Hypothalamus (tissue), 51 donors: ENCODE results near the gene KIRREL2.
"Not testable (repeated sequence)": the region's sequence is repeated elsewhere in the genome, so short reads cannot be mapped to it uniquely, and the experiment has no call there.

ENCODE experiments used
- DNase-seq, 51 donors: peaks; one replicate each; lab custom pipeline; 2025; lab: John Stamatoyannopoulos, UW

Gene KIRREL2

GRCh38 chr19:35868823-35869326 is 12.2 kb downstream of the KIRREL2 start:
- DNase-seq = no peak

GRCh38 chr19:35869327-35870123 is 12.8 kb downstream of the KIRREL2 start:
- DNase-seq = peak in 48 of 51 donors; percentile 35 to 88 (median 74)

- peak in 6 of 51 donors; percentile 24 to 68 (median 46) for DNase-seq
These were observed 13.5 kb downstream of the KIRREL2 start for GRCh38 chr19:35870124-35870736.

GRCh38 chr19:35870798-35871197 is 14.1 kb downstream of the KIRREL2 start:
- DNase-seq = no peak

GRCh38 chr19:35871611-35872010 is 14.9 kb downstream of the KIRREL2 start:
- no peak for DNase-seq

- DNase-seq = no peak
These were observed 15.5 kb downstream of the KIRREL2 start for GRCh38 chr19:35872180-35872579.

- no peak for DNase-seq
These were observed 17.8 kb downstream of the KIRREL2 start for GRCh38 chr19:35874392-35874930.

GRCh38 chr19:35879068-35879467 is 22.4 kb downstream of the KIRREL2 start:
- no peak for DNase-seq

GRCh38 chr19:35879770-35880317 is 23.1 kb downstream of the KIRREL2 start:
- peak in 45 of 51 donors; percentile 10 to 86 (median 63) for DNase-seq

GRCh38 chr19:35882114-35882832 is 25.6 kb downstream of the KIRREL2 start:
- DNase-seq = peak in 13 of 51 donors; percentile 5 to 75 (median 13)

- no peak for DNase-seq
These were observed 27.2 kb downstream of the KIRREL2 start for GRCh38 chr19:35883882-35884281.

- no peak for DNase-seq
These were observed 28.6 kb downstream of the KIRREL2 start for GRCh38 chr19:35885225-35885738.

GRCh38 chr19:35885904-35886303 is 29.2 kb downstream of the KIRREL2 start:
- DNase-seq = no peak

- DNase-seq = no peak
These were observed 30.5 kb downstream of the KIRREL2 start for GRCh38 chr19:35887197-35887596.

GRCh38 chr19:35888398-35888797 is 31.7 kb downstream of the KIRREL2 start:
- DNase-seq = no peak

- DNase-seq = no peak
These were observed 32.8 kb downstream of the KIRREL2 start for GRCh38 chr19:35889370-35890112.

- DNase-seq = no peak
These were observed 33.5 kb downstream of the KIRREL2 start for GRCh38 chr19:35890113-35890650.

- DNase-seq = not testable (repeated sequence)
These were observed 35.1 kb downstream of the KIRREL2 start for GRCh38 chr19:35891819-35892218.

- no peak for DNase-seq
These were observed 37.6 kb downstream of the KIRREL2 start for GRCh38 chr19:35894342-35894741.
